A549 (cell line): Measurements from ENCODE around the gene VPS37D. TPM values are rescaled to one million over a fixed set of nuclear protein-coding genes. Genes with fewer than 3 reads are reported as not detected.
A peak's percentile ranks its signal among the peaks of the same experiment; 100 is the strongest.

ENCODE experiments used
- ATAC-seq, 2 experiments: fragments of 200-7000 bp in 1 of 2; fragments of >200 bp in 1 of 2; cut with Nextera tagmentation in 1 of 2; cut with Tn5 transposase in 1 of 2; 3 replicates each; pipeline versions ENCODE4 v1.8.0 to v1.9.1; 2018 to 2020; ENCODE audit warnings: mild to moderate bottlenecking in 1 of 2, moderate library complexity in 1 of 2
- CTCF ChIA-PET: fragments of 300-600 bp; sonication (Branson Sonifier 250); formaldehyde crosslinking; extraction: SDS; loops from one replicate; lab custom pipeline; 2021; ENCODE audit warnings: antibody characterized with exemption, inconsistent platforms; lab: Yijun Ruan, JAX
- POLR2A ChIA-PET: fragments of 350-600 bp; formaldehyde crosslinking; extraction: SDS; loops from one replicate; lab custom pipeline; 2021; ENCODE audit warnings: antibody characterized with exemption, inconsistent platforms; lab: Yijun Ruan, JAX
- DNase-seq, 2 experiments: peaks; one replicate each; pipeline versions ENCODE4 v3.0.0 to v3.0.0-alpha.2; 2011 to 2016; ENCODE audit warnings: low read depth in 1 of 2, low spot score in 1 of 2
- FAIRE-seq: peaks from 2 replicates; lab custom pipeline; 2011; peaks lifted over from hg19 to GRCh38; lab: Jason Lieb, UNC
- H3K27ac ChIP-seq, 2 experiments: fragments of >200 bp; sonication (Bioruptor Twin); formaldehyde crosslinking; 3 replicates each; pipeline ENCODE4 v1.5.1; 2016 to 2017
- H3K4me1 ChIP-seq: fragments of >200 bp; sonication (Bioruptor Twin); formaldehyde crosslinking; 3 replicates; pipeline ENCODE4 v1.6.1; 2016
- H3K4me2 ChIP-seq: fragments of >200 bp; sonication (Bioruptor Twin); formaldehyde crosslinking; 3 replicates; pipeline ENCODE4 v1.6.1; 2016
- H3K4me3 ChIP-seq: fragments of >200 bp; sonication (Bioruptor Twin); formaldehyde crosslinking; 3 replicates; pipeline ENCODE4 v1.5.1; 2016
- H3K9me3 ChIP-seq: fragments of >200 bp; sonication (Bioruptor Twin); formaldehyde crosslinking; 3 replicates; pipeline ENCODE4 v1.6.1; 2016
- EHF ChIP-seq: fragments of 250-450 bp; sonication (Bioruptor Pico); IDR thresholded peaks from 2 replicates; pipeline ENCODE4 v1.5.0; 2020; ENCODE audit warnings: mild to moderate bottlenecking
- FOXS1 ChIP-seq: fragments of 250-450 bp; sonication (Bioruptor Pico); IDR thresholded peaks from 2 replicates; pipeline ENCODE4 v1.5.0; 2020; ENCODE audit warnings: mild to moderate bottlenecking, moderate library complexity
- HOXB13 ChIP-seq: fragments of 250-450 bp; sonication (Bioruptor Pico); IDR thresholded peaks from 2 replicates; pipeline ENCODE4 v1.5.0; 2020; ENCODE audit warnings: low read depth, mild to moderate bottlenecking, moderate library complexity
- JUN ChIP-seq, 2 experiments: fragments of >200 bp; sonication (Bioruptor Twin); formaldehyde crosslinking; IDR thresholded peaks; 2 replicates in 1 of 2; 3 replicates in 1 of 2; pipeline ENCODE4 v1.6.1; 2016 to 2017
- MAFK ChIP-seq: fragments of 450-650 bp; IDR thresholded peaks from 2 replicates; pipeline ENCODE4 v1.6.1; 2014; ENCODE audit not compliant: partially characterized antibody
- MYC ChIP-seq: IDR thresholded peaks from 2 replicates; pipeline ENCODE4 v1.6.1; 2012; ENCODE audit warnings: mild to moderate bottlenecking, inconsistent platforms, low read length, improper control_type of control experiment, borderline replicate concordance
- NPAS2 ChIP-seq: fragments of 250-450 bp; sonication (Bioruptor Pico); IDR thresholded peaks from 2 replicates; pipeline ENCODE4 v1.8.0; 2022; ENCODE audit warnings: mild to moderate bottlenecking, moderate library complexity, borderline replicate concordance
- RAD21 ChIP-seq, 2 experiments: fragments of >200 bp in 1 of 2; sonication (Bioruptor Twin) in 1 of 2; formaldehyde crosslinking in 1 of 2; IDR thresholded peaks in 1 of 2; conservative IDR thresholded peaks in 1 of 2; 2 replicates in 1 of 2; 3 replicates in 1 of 2; pipeline ENCODE4 v1.6.1; 2012 to 2018; ENCODE audit warnings: inconsistent platforms in 1 of 2
- RARB ChIP-seq: fragments of 250-450 bp; sonication (Bioruptor Pico); IDR thresholded peaks from 2 replicates; pipeline ENCODE4 v1.8.0; 2021; ENCODE audit warnings: mild to moderate bottlenecking, moderate library complexity
- RFX5 ChIP-seq: fragments of 450-650 bp; IDR thresholded peaks from 2 replicates; pipeline ENCODE4 v1.7.1; 2014; ENCODE audit warnings: antibody characterized with exemption, mild to moderate bottlenecking, moderate library complexity
- RNF2 ChIP-seq: fragments of 200-600 bp; sonication (generic); IDR thresholded peaks from 2 replicates; pipeline ENCODE4 v1.6.1; 2016; ENCODE audit warnings: low read depth, mild to moderate bottlenecking, antibody characterized with exemption, moderate library complexity, borderline replicate concordance
- TFCP2L1 ChIP-seq: fragments of 250-450 bp; sonication (Bioruptor Pico); IDR thresholded peaks from 2 replicates; pipeline ENCODE4 v1.5.0; 2021; ENCODE audit warnings: mild to moderate bottlenecking
- TP53 ChIP-seq: fragments of 250-450 bp; sonication (Bioruptor Pico); IDR thresholded peaks from 2 replicates; pipeline ENCODE4 v1.5.0; 2021; ENCODE audit warnings: mild to moderate bottlenecking, moderate library complexity
- ZSCAN20 ChIP-seq: fragments of 250-450 bp; sonication (Bioruptor Pico); IDR thresholded peaks from 2 replicates; pipeline ENCODE4 v1.8.0; 2022; ENCODE audit warnings: mild to moderate bottlenecking, moderate library complexity
- WGBS: methylation state at CpG from one replicate; pipeline ENCODE4 v1.1.6; 2017; ENCODE audit errors: missing lambda C conversion rate; 5-methylcytosine and 5-hydroxymethylcytosine counted together
- polyA plus RNA-seq, 4 experiments: library from polyadenylated mRNA; depleted of rRNA in 3 of 4; stranded (reverse); fragments of >200 nt; fragmentation: RNase III in 1 of 4; extraction: RNeasy Plus Mini Kit Qiagen cat#74134 plus additional on column Dnase treatment in 1 of 4; gene quantifications; 2 replicates in 3 of 4; 3 replicates in 1 of 4; pipeline ENCODE4 v1.2.3, GENCODE V29; 2011 to 2017
- TF ChIP-seq, protein P1 (sequence below): IDR thresholded peaks from 2 replicates; pipeline ENCODE4 v1.6.1; 2012
- TF ChIP-seq, protein P2 (sequence below): IDR thresholded peaks from 2 replicates; pipeline ENCODE4 v1.6.1; 2012; ENCODE audit warnings: low read depth, borderline replicate concordance
- TF ChIP-seq, protein P3 (sequence below): fragments of >200 bp; sonication (Bioruptor Twin); formaldehyde crosslinking; IDR thresholded peaks from 3 replicates; pipeline ENCODE4 v1.6.1; 2016
- TF ChIP-seq, protein P4 (sequence below): fragments of 250-450 bp; sonication (Bioruptor Pico); IDR thresholded peaks from 2 replicates; pipeline ENCODE4 v1.5.0; 2020; ENCODE audit warnings: low read depth, mild to moderate bottlenecking, moderate library complexity
- TF ChIP-seq, protein P5 (sequence below): fragments of >200 bp; sonication (Bioruptor Twin); formaldehyde crosslinking; IDR thresholded peaks from 3 replicates; pipeline ENCODE4 v1.5.1; 2016

Gene VPS37D
- polyA plus RNA-seq, 2 of the 4 experiments (the other 2 are of a cell fraction): 2.6 to 3.3 TPM

DNA sequence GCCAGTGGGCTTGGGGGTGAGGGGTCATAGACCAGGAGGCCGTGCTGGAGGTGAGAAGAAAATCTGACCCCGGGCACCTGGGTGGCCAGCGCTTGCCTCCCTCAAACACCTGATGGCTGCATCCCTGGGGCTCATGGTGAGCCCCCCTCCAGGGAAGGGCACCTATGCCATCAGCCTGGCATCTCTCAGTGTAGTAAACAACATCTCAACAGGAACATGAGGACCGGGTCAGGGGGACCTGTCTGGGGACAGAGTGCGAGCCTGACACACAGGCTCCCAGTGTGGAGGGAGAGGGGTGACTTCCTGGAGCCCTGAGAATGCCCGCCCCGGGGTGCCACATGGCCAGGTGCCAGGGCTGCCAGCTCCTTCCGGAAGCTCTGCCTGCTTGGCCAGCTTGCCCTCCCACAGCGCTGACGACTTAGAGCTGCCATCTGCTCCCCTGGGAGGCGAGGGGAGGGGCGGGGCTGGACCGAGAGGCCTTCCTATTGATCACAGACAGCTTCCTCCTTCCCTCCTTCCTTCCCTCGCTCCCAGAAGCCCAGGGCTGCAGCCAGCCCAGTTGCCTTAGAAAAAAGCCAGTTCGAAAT is 39.5 kb downstream of the VPS37D start (continued):
- TF ChIP-seq EHF (CRISPR knock-in tag): 0 out of 2 replicates have a peak, but pooled peaks have one; percentile 39
- no peak for TF ChIP-seq MAFK
- TF ChIP-seq, protein P1, sequence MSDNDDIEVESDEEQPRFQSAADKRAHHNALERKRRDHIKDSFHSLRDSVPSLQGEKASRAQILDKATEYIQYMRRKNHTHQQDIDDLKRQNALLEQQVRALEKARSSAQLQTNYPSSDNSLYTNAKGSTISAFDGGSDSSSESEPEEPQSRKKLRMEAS: peak; percentile 94
- peak; percentile 83 to 85; a peak in 4 of 5 replicates for TF ChIP-seq JUN (IDR thresholded peaks at IDR 0.05)
- TF ChIP-seq, protein P2, sequence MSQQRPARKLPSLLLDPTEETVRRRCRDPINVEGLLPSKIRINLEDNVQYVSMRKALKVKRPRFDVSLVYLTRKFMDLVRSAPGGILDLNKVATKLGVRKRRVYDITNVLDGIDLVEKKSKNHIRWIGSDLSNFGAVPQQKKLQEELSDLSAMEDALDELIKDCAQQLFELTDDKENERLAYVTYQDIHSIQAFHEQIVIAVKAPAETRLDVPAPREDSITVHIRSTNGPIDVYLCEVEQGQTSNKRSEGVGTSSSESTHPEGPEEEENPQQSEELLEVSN: peak; percentile 62
- TF ChIP-seq TP53 (CRISPR knock-in tag): peak; percentile 72; the same call in 1 of the 2 replicates
- no peak for TF ChIP-seq RARB
- TF ChIP-seq, protein P3, sequence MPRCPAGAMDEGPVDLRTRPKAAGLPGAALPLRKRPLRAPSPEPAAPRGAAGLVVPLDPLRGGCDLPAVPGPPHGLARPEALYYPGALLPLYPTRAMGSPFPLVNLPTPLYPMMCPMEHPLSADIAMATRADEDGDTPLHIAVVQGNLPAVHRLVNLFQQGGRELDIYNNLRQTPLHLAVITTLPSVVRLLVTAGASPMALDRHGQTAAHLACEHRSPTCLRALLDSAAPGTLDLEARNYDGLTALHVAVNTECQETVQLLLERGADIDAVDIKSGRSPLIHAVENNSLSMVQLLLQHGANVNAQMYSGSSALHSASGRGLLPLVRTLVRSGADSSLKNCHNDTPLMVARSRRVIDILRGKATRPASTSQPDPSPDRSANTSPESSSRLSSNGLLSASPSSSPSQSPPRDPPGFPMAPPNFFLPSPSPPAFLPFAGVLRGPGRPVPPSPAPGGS: peak; percentile 45; the same call in 1 of the 3 replicates
- TF ChIP-seq, protein P4, sequence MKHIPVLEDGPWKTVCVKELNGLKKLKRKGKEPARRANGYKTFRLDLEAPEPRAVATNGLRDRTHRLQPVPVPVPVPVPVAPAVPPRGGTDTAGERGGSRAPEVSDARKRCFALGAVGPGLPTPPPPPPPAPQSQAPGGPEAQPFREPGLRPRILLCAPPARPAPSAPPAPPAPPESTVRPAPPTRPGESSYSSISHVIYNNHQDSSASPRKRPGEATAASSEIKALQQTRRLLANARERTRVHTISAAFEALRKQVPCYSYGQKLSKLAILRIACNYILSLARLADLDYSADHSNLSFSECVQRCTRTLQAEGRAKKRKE (CRISPR knock-in tag): peak; percentile 77; the same call in 1 of the 2 replicates
- TF ChIP-seq RAD21 (conservative IDR thresholded peaks at IDR 0.05 in 1 of 2, IDR thresholded peaks at IDR 0.05 in 1 of 2): no peak; a peak in 2 of 5 replicates

DNA sequence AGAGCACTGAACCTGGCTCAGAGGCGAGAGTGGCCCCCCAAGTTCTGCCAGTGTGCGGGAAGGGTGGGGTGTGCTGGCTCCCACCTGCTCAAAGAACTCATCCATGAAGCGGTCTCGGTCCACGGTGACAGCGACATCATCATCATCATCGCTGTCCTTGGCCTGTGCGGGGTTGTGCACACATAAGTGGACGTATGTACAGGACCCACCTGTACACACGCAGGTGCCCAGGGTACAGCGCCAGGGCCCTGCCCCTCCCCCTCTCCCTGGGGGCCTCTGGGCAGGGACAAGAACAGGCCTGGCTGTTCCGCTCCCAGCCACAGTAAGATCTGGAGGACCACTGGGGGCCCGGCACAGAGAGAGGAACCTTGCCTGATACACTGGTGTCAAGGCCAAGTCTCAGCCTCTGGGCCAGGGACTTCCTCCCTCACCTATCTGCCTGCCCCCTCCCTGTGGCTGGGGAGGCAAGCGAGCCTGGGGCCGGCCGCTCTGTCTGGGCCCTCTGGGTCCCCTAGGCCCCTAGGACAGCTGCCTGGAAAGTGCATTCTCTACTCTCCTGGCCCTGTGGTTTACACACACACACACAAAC is 41.4 kb downstream of the VPS37D start:
- DNase-seq: no peak
- no peak for TF ChIP-seq RFX5
- TF ChIP-seq TFCP2L1: no peak
- TF ChIP-seq EHF (CRISPR knock-in tag): no peak
- TF ChIP-seq RARB: no peak
- no peak for TF ChIP-seq HOXB13 (CRISPR knock-in tag)
- TF ChIP-seq, protein P1: no peak
- no peak for TF ChIP-seq NPAS2
- TF ChIP-seq RNF2: no peak
- TF ChIP-seq ZSCAN20 (CRISPR knock-in tag): no peak
- TF ChIP-seq FOXS1 (CRISPR knock-in tag): no peak
- no peak for TF ChIP-seq MYC
- TF ChIP-seq, protein P2: no peak
- TF ChIP-seq, protein P5, sequence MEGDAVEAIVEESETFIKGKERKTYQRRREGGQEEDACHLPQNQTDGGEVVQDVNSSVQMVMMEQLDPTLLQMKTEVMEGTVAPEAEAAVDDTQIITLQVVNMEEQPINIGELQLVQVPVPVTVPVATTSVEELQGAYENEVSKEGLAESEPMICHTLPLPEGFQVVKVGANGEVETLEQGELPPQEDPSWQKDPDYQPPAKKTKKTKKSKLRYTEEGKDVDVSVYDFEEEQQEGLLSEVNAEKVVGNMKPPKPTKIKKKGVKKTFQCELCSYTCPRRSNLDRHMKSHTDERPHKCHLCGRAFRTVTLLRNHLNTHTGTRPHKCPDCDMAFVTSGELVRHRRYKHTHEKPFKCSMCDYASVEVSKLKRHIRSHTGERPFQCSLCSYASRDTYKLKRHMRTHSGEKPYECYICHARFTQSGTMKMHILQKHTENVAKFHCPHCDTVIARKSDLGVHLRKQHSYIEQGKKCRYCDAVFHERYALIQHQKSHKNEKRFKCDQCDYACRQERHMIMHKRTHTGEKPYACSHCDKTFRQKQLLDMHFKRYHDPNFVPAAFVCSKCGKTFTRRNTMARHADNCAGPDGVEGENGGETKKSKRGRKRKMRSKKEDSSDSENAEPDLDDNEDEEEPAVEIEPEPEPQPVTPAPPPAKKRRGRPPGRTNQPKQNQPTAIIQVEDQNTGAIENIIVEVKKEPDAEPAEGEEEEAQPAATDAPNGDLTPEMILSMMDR: no peak
- TF ChIP-seq, all 56 proteins: peak for 0
- CTCF ChIA-PET: interaction anchor here (0.7 to 4.4 kb wide), 4 partner anchors 7 to 102 kb away, joined by 3 to 57 read pairs (median 4); no protein-coding TSS in a partner anchor
- Histone ChIP-seq H3K27ac (peak overlapping the region; percentile 99 to 100), H3K9me3 (no peaks in the 10 kb centered on the region), H3K4me1 (peaks cover 93% of the 10 kb centered on the region), H3K4me3 (no peak overlapping the region), H3K4me2 (peak overlapping the region; percentile 10; the same call in 1 of the 3 replicates)
- 94% methylated on average over 16 of the region's 16 CpGs for WGBS
- no peak for FAIRE-seq
- ATAC-seq: no peak
- POLR2A ChIA-PET: no interaction called here
